Measurements from ENCODE around the gene DLGAP3. TPM values are rescaled to one million over a fixed set of nuclear protein-coding genes. Genes with fewer than 3 reads are reported as not detected.
"Not testable (repeated sequence)": the region's sequence is repeated elsewhere in the genome, so short reads cannot be mapped to it uniquely, and the experiment has no call there.

The DLGAP3 gene
- total RNA-seq, 2 donors from 2014 or later: 0.27 to 0.54 TPM

DNA sequence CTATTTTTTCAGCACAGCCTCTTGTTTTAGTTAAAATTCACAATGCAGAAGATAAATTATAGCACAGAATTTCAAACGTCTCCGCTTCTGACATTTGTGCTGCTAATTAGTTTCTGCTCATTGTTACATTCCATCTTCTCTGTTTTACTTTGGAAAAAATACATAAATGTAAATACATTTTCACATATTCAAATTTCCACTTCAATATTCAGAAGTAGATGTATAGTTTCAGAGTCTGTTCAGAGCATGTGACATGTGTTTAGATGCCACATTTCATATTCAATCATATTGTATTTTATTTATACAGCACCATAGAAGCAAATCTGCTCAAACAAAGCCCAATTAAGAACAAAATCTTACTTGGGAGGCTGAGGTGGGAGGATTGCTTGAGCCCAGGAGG is 36.1 kb upstream of the DLGAP3 start:
- DNase-seq: no peak
- TF ChIP-seq, protein P1, sequence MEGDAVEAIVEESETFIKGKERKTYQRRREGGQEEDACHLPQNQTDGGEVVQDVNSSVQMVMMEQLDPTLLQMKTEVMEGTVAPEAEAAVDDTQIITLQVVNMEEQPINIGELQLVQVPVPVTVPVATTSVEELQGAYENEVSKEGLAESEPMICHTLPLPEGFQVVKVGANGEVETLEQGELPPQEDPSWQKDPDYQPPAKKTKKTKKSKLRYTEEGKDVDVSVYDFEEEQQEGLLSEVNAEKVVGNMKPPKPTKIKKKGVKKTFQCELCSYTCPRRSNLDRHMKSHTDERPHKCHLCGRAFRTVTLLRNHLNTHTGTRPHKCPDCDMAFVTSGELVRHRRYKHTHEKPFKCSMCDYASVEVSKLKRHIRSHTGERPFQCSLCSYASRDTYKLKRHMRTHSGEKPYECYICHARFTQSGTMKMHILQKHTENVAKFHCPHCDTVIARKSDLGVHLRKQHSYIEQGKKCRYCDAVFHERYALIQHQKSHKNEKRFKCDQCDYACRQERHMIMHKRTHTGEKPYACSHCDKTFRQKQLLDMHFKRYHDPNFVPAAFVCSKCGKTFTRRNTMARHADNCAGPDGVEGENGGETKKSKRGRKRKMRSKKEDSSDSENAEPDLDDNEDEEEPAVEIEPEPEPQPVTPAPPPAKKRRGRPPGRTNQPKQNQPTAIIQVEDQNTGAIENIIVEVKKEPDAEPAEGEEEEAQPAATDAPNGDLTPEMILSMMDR (IDR thresholded peaks at IDR 0.05): no peak
- intact Hi-C loops (cut with DNase I): no loop called here

GRCh38 chr1:34950428-34950827 is 21.0 kb upstream of the DLGAP3 start:
- Histone ChIP-seq H3K36me3 (no peaks in the 10 kb centered on the region), H3K4me1 (no peaks in the 10 kb centered on the region), H3K9me3 (no peaks in the 10 kb centered on the region), H3K4me3 (no peak overlapping the region), H3K27ac (no peak overlapping the region), H3K9ac (ENCODE audit: low read depth in 2 of 2, low read length in 2 of 2) (no peak overlapping the region), H3K27me3 (no peaks in the 10 kb centered on the region)
- TF ChIP-seq, protein P1 (IDR thresholded peaks at IDR 0.05): no peak
- intact Hi-C loops (cut with DNase I): no loop called here
- no peak for DNase-seq

More for the DNA sequence above, 36.1 kb upstream of the DLGAP3 start:
- H3K27ac ChIP-seq: no peak overlapping the region
- H3K9me3 ChIP-seq: no peaks in the 10 kb centered on the region
- no peaks in the 10 kb centered on the region for H3K27me3 ChIP-seq
- no peak overlapping the region for H3K9ac ChIP-seq (ENCODE audit: low read depth in 2 of 2, low read length in 2 of 2)
- no peak overlapping the region for H3K4me3 ChIP-seq
- H3K36me3 ChIP-seq: no peaks in the 10 kb centered on the region
- H3K4me1 ChIP-seq: no peaks in the 10 kb centered on the region

DNA sequence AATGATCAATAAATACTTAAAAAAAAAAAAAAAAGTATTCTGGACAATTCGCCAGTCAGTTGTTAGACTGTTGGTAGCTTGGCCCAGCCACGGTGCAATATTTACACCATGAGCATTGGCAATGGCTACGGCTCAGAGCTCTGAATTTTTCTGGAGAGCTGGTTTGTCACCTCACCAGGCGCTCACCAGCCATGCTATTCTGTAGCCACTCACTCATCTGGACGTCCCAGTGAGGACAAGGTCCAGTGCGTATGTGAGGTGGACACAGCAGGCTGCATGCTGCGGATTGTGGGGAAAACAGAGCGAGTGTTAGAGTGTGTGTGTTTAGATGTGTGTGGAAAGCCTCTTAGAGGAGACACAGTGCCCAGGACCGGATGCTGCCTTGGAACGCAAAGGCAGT is 19.3 kb upstream of the DLGAP3 start:
- H3K9me3 ChIP-seq; H3K27ac ChIP-seq; H3K4me3 ChIP-seq; H3K9ac ChIP-seq (ENCODE audit: low read depth in 2 of 2, low read length in 2 of 2); DNase-seq; H3K27me3 ChIP-seq; H3K36me3 ChIP-seq; intact Hi-C loops (cut with DNase I); H3K4me1 ChIP-seq: not testable (repeated sequence)

GRCh38 chr1:34947641-34948314 is 18.3 kb upstream of the DLGAP3 start:
- H3K27ac ChIP-seq; H3K4me3 ChIP-seq; intact Hi-C loops (cut with DNase I); DNase-seq; H3K36me3 ChIP-seq; H3K9ac ChIP-seq (ENCODE audit: low read depth in 2 of 2, low read length in 2 of 2); H3K27me3 ChIP-seq; H3K9me3 ChIP-seq; H3K4me1 ChIP-seq: not testable (repeated sequence)

DNA sequence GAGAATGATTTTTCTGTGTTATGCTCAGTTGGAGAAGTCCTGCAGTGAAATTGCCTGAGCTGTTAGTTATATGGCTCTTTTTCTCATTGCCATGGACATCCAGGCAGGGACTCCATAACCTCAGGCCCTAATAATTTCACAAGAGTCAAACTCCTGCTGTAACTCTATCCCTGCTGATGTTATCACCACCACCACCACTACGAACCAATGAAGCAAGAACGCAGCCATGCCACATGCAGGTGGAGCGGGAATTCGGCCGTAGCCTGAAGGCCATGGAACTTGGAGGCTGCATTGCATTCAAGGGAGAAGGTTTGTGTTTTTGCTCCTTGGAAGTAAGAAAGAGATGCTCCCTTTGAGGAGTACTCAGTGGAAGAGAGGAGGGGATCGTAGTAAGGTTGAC is 16.8 kb upstream of the DLGAP3 start:
- H3K9ac ChIP-seq (ENCODE audit: low read depth in 2 of 2, low read length in 2 of 2): no peak overlapping the region
- H3K9me3 ChIP-seq: no peaks in the 10 kb centered on the region
- no peak overlapping the region for H3K27ac ChIP-seq
- H3K36me3 ChIP-seq: no peaks in the 10 kb centered on the region
- no peak for DNase-seq
- no peaks in the 10 kb centered on the region for H3K4me1 ChIP-seq
- TF ChIP-seq, protein P1 (IDR thresholded peaks at IDR 0.05): no peak
- intact Hi-C loops (cut with DNase I): no loop called here
- no peak overlapping the region for H3K4me3 ChIP-seq
- no peaks in the 10 kb centered on the region for H3K27me3 ChIP-seq

- not testable (repeated sequence) for H3K4me3 ChIP-seq; DNase-seq; H3K9ac ChIP-seq (ENCODE audit: low read depth in 2 of 2, low read length in 2 of 2)
Observed at GRCh38 chr1:34941798-34942197, 12.3 kb upstream of the DLGAP3 start.

DNA sequence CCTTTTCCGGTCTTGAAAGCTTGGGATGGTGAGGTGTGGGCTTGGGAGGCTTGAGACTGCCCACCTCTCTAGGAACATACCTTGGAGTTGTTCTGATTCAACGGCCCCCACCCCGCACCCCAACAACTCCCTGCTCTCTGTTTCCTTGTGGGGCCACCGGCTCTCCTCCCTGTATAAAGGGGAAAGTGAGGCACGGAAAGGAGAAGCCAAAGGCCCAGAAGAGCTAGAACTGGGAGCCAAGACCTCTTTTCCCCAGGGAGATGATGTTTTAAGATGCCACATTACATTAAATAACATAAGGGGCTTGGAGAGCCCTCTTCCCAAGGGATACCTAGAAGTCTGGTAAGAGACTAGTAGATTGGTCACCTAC is 1.2 kb upstream of the DLGAP3 start:
- no peaks in the 10 kb centered on the region for H3K4me1 ChIP-seq
- DNase-seq: no peak
- H3K4me3 ChIP-seq: no peak overlapping the region
- H3K9ac ChIP-seq (ENCODE audit: low read depth in 2 of 2, low read length in 2 of 2): no peak overlapping the region
- H3K27ac ChIP-seq: no peak overlapping the region
- TF ChIP-seq, protein P1 (IDR thresholded peaks at IDR 0.05): no peak
- H3K9me3 ChIP-seq: no peaks in the 10 kb centered on the region
- H3K36me3 ChIP-seq: no peaks in the 10 kb centered on the region
- peaks cover 39% of the 10 kb centered on the region for H3K27me3 ChIP-seq
- intact Hi-C loops (cut with DNase I): no loop called here

More at GRCh38 chr1:34941798-34942197, 12.3 kb upstream of the DLGAP3 start:
- H3K27ac ChIP-seq; H3K36me3 ChIP-seq; H3K27me3 ChIP-seq; intact Hi-C loops (cut with DNase I); H3K9me3 ChIP-seq; H3K4me1 ChIP-seq: not testable (repeated sequence)

Data from colonic mucosa (tissue), 4 donors.